Measurements from ENCODE around the gene SPTLC3.

Gene SPTLC3

DNA sequence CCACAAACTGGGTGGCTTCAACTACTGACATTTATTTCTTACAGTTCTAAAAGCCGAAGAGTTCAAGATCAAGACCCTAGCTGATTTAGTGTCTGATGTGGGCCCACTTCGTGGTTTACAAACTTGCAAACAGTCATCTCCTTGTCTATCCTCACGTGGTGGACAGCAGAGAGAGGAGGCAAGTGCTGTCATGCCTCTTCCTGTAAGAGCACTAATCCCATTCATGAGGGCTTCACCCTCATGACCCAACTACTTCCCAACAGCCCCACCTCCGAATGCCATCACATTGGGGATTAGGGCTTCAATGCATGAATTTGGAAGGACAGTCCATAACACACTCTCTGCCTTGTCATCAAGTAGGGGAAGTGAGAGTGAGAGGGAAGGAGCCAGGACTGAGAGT, 196.7 kb downstream of the SPTLC3 start:
- no peak for DNase-seq

GRCh38 chr20:13205848-13206434, 197.2 kb downstream of the SPTLC3 start:
- DNase-seq, result peak; percentile 83

DNA sequence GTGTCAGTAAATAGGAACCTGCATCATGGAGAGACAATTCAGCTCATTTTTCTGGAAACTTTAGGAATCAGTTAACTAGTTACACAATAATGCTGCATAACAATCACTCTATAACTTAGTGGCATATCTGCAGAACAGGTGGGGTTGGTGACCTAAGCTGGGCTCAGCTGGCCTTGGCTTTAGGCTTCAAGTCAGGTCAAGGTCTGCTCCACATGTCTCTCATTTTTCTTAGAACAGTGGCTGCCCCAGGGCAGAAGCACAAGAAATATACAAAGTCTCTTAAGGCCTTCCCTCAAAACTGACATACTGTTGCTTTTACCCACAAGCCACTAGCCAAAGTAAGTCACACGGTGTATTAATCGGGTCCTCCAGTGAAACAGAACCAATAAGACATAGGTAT, 198.2 kb downstream of the SPTLC3 start:
- DNase-seq, result no peak

GRCh38 chr20:13211956-13212618, 203.3 kb downstream of the SPTLC3 start:
- DNase-seq, result no peak

- DNase-seq, result no peak
Measured at GRCh38 chr20:13212750-13213149, 204.0 kb downstream of the SPTLC3 start.

GRCh38 chr20:13213335-13213734, 204.6 kb downstream of the SPTLC3 start:
- DNase-seq, result no peak

GRCh38 chr20:13216533-13216932, 207.8 kb downstream of the SPTLC3 start:
- DNase-seq, result no peak
